Measurements from ENCODE around the gene ATL2. TPM values are rescaled to one million over a fixed set of nuclear protein-coding genes. Genes with fewer than 3 reads are reported as not detected.
"Not testable (repeated sequence)": the region's sequence is repeated elsewhere in the genome, so short reads cannot be mapped to it uniquely, and the experiment has no call there.

The ATL2 gene
- total and polyA plus RNA-seq, 2 experiments from 2014 or later: 11.1 to 38.3 TPM

- no peaks in the 10 kb centered on the region for H3K9me3 ChIP-seq (ENCODE audit: low read depth)
- no peak overlapping the region for H3K9ac ChIP-seq
- H3K4me3 ChIP-seq: no peak overlapping the region
- H3K9me2 ChIP-seq (ENCODE audit: insufficient read depth): no peaks in the 10 kb centered on the region
- no peaks in the 10 kb centered on the region for H4K20me1 ChIP-seq (ENCODE audit: insufficient read depth)
- no peak overlapping the region for H3K27ac ChIP-seq
- H3K79me2 ChIP-seq (ENCODE audit: insufficient read depth): no peaks in the 10 kb centered on the region
- no peaks in the 10 kb centered on the region for H3K4me1 ChIP-seq (ENCODE audit: insufficient read depth)
- TF ChIP-seq EZH2phosphoT487 (IDR thresholded peaks at IDR 0.05; ENCODE audit: insufficient read depth, low read depth): no peak
- no peak for TF ChIP-seq EZH2 (IDR thresholded peaks at IDR 0.05; ENCODE audit: insufficient read depth, poor library complexity, severe bottlenecking)
- H3K36me3 ChIP-seq (ENCODE audit: low read depth): no peaks in the 10 kb centered on the region
- in situ Hi-C loops (cut with MboI): loop anchor here (25.0 kb wide), 1 partner anchor 873 kb away; no protein-coding TSS in a partner anchor
- no peaks in the 10 kb centered on the region; the same call in 1 of the 2 replicates for H3K27me3 ChIP-seq (replicated peaks; ENCODE audit: insufficient read depth)
- H3F3A ChIP-seq (ENCODE audit: insufficient read depth): no peaks in the 10 kb centered on the region
- DNase-seq: no peak
- WGBS, 2 experiments (ENCODE audit: low coverage in 1 of 2, low lambda C conversion rate in 2 of 2, missing lambda C conversion rate in 2 of 2): 87 to 88% methylated on average over 11 of the region's 11 CpGs
- no peak overlapping the region for H3K4me2 ChIP-seq (ENCODE audit: unreplicated experiment)
- H2AFZ ChIP-seq: no peak overlapping the region
Measured at GRCh38 chr2:38260469-38260868, 116.6 kb downstream of the ATL2 start.

- no peak overlapping the region for H2AFZ ChIP-seq
- no peaks in the 10 kb centered on the region for H3K36me3 ChIP-seq (ENCODE audit: low read depth)
- no peaks in the 10 kb centered on the region for H3K9me3 ChIP-seq (ENCODE audit: low read depth)
- H4K20me1 ChIP-seq (ENCODE audit: insufficient read depth): no peaks in the 10 kb centered on the region
- H3K9me2 ChIP-seq (ENCODE audit: insufficient read depth): no peaks in the 10 kb centered on the region
- H3K4me2 ChIP-seq (ENCODE audit: unreplicated experiment): no peak overlapping the region
- H3K4me1 ChIP-seq (ENCODE audit: insufficient read depth): no peaks in the 10 kb centered on the region
- TF ChIP-seq EZH2 (IDR thresholded peaks at IDR 0.05; ENCODE audit: insufficient read depth, poor library complexity, severe bottlenecking): no peak
- no peak for TF ChIP-seq EZH2phosphoT487 (IDR thresholded peaks at IDR 0.05; ENCODE audit: insufficient read depth, low read depth)
- no peak overlapping the region for H3K27ac ChIP-seq
- in situ Hi-C loops (cut with MboI): loop anchor here (25.0 kb wide), 1 partner anchor 872 kb away; no protein-coding TSS in a partner anchor
- 93 to 96% methylated on average over 2 of the region's 2 CpGs for WGBS, 2 experiments (ENCODE audit: low coverage in 1 of 2, low lambda C conversion rate in 2 of 2, missing lambda C conversion rate in 2 of 2)
- no peaks in the 10 kb centered on the region; the same call in 1 of the 2 replicates for H3K27me3 ChIP-seq (replicated peaks; ENCODE audit: insufficient read depth)
- no peaks in the 10 kb centered on the region for H3F3A ChIP-seq (ENCODE audit: insufficient read depth)
- no peak overlapping the region for H3K9ac ChIP-seq
- H3K4me3 ChIP-seq: no peak overlapping the region
- no peaks in the 10 kb centered on the region for H3K79me2 ChIP-seq (ENCODE audit: insufficient read depth)
- no peak for DNase-seq
Measured at GRCh38 chr2:38259311-38259710, 117.8 kb downstream of the ATL2 start.

- in situ Hi-C loops (cut with MboI): loop anchor here (25.0 kb wide), 1 partner anchor 870 kb away; no protein-coding TSS in a partner anchor
- H3K4me2 ChIP-seq (ENCODE audit: unreplicated experiment); H3K9me3 ChIP-seq (ENCODE audit: low read depth); H3K79me2 ChIP-seq (ENCODE audit: insufficient read depth); H3F3A ChIP-seq (ENCODE audit: insufficient read depth); H2AFZ ChIP-seq; H3K9ac ChIP-seq; H3K9me2 ChIP-seq (ENCODE audit: insufficient read depth); H3K27ac ChIP-seq; H3K27me3 ChIP-seq (replicated peaks; ENCODE audit: insufficient read depth); H3K4me1 ChIP-seq (ENCODE audit: insufficient read depth); DNase-seq; H3K36me3 ChIP-seq (ENCODE audit: low read depth); H3K4me3 ChIP-seq; H4K20me1 ChIP-seq (ENCODE audit: insufficient read depth): not testable (repeated sequence)
- 81 to 90% methylated on average over 5 to 6 of the region's 6 CpGs for WGBS, 2 experiments (ENCODE audit: low coverage in 1 of 2, low lambda C conversion rate in 2 of 2, missing lambda C conversion rate in 2 of 2)
Measured at GRCh38 chr2:38257680-38258079, 119.4 kb downstream of the ATL2 start.

GRCh38 chr2:38256610-38257009 lies 120.5 kb downstream of the ATL2 start:
- 95 to 97% methylated on average over 1 of the region's 1 CpG for WGBS, 2 experiments (ENCODE audit: low coverage in 1 of 2, low lambda C conversion rate in 2 of 2, missing lambda C conversion rate in 2 of 2)
- Histone ChIP-seq H3K9me2 (ENCODE audit: insufficient read depth) (no peaks in the 10 kb centered on the region), H3K4me1 (ENCODE audit: insufficient read depth) (no peaks in the 10 kb centered on the region), H2AFZ (no peak overlapping the region), H3K9me3 (ENCODE audit: low read depth) (no peaks in the 10 kb centered on the region), H3F3A (ENCODE audit: insufficient read depth) (no peaks in the 10 kb centered on the region), H3K27ac (no peak overlapping the region), H3K9ac (no peak overlapping the region), H3K27me3 (replicated peaks; ENCODE audit: insufficient read depth) (no peaks in the 10 kb centered on the region), H4K20me1 (ENCODE audit: insufficient read depth) (no peaks in the 10 kb centered on the region), H3K79me2 (ENCODE audit: insufficient read depth) (no peaks in the 10 kb centered on the region), H3K4me3 (no peak overlapping the region), H3K36me3 (ENCODE audit: low read depth) (no peaks in the 10 kb centered on the region), H3K4me2 (ENCODE audit: unreplicated experiment) (no peak overlapping the region)
- no peak for TF ChIP-seq EZH2phosphoT487 (IDR thresholded peaks at IDR 0.05; ENCODE audit: insufficient read depth, low read depth)
- no peak for TF ChIP-seq EZH2 (IDR thresholded peaks at IDR 0.05; ENCODE audit: insufficient read depth, poor library complexity, severe bottlenecking)
- DNase-seq: no peak
- in situ Hi-C loops (cut with MboI): loop anchor here (25.0 kb wide), 1 partner anchor 869 kb away; no protein-coding TSS in a partner anchor

GRCh38 chr2:38255211-38255610 lies 121.9 kb downstream of the ATL2 start:
- Histone ChIP-seq H3K9ac (no peak overlapping the region), H3K4me3 (no peak overlapping the region), H3K79me2 (ENCODE audit: insufficient read depth) (no peaks in the 10 kb centered on the region), H3K9me3 (ENCODE audit: low read depth) (no peaks in the 10 kb centered on the region), H4K20me1 (ENCODE audit: insufficient read depth) (no peaks in the 10 kb centered on the region), H2AFZ (no peak overlapping the region), H3K9me2 (ENCODE audit: insufficient read depth) (no peaks in the 10 kb centered on the region), H3F3A (ENCODE audit: insufficient read depth) (no peaks in the 10 kb centered on the region), H3K4me2 (ENCODE audit: unreplicated experiment) (no peak overlapping the region), H3K27me3 (replicated peaks; ENCODE audit: insufficient read depth) (no peaks in the 10 kb centered on the region), H3K27ac (no peak overlapping the region), H3K4me1 (ENCODE audit: insufficient read depth) (no peaks in the 10 kb centered on the region), H3K36me3 (ENCODE audit: low read depth) (no peaks in the 10 kb centered on the region)
- DNase-seq: no peak
- no peak for TF ChIP-seq EZH2 (IDR thresholded peaks at IDR 0.05; ENCODE audit: insufficient read depth, poor library complexity, severe bottlenecking)
- TF ChIP-seq EZH2phosphoT487 (IDR thresholded peaks at IDR 0.05; ENCODE audit: insufficient read depth, low read depth): no peak
- 80 to 88% methylated on average over 3 of the region's 3 CpGs for WGBS, 2 experiments (ENCODE audit: low coverage in 1 of 2, low lambda C conversion rate in 2 of 2, missing lambda C conversion rate in 2 of 2)
- in situ Hi-C loops (cut with MboI): loop anchor here (25.0 kb wide), 1 partner anchor 868 kb away; no protein-coding TSS in a partner anchor

All from GM23248 (cell line).